HT-29 (cell line): Measurements from ENCODE around the gene TNS1. TPM values are rescaled to one million over a fixed set of nuclear protein-coding genes. Genes with fewer than 3 reads are reported as not detected.

Source experiments
- DNase-seq: peaks from one replicate; pipeline ENCODE4 v3.0.0-alpha.2; 2015; ENCODE audit warnings: low spot score
- total RNA-seq: library from RNA; depleted of rRNA; stranded (reverse); fragments of >200 nt; shearing (Covaris generic); gene quantifications from 2 replicates; pipeline ENCODE4 v1.2.3, GENCODE V29; 2014

TNS1 gene
- total RNA-seq, 1 experiment from 2014 or later, result 13.8 TPM

GRCh38 chr2:217785544-217786045 lies 217.2 kb downstream of the TNS1 start:
- DNase-seq, result peak; percentile 80

GRCh38 chr2:217784996-217785543 lies 217.7 kb downstream of the TNS1 start:
- no peak for DNase-seq

GRCh38 chr2:217783243-217783642 lies 219.6 kb downstream of the TNS1 start:
- no peak for DNase-seq

- no peak for DNase-seq
These were observed 224.9 kb downstream of the TNS1 start for GRCh38 chr2:217777906-217778305.

- DNase-seq, result no peak
These were observed 226.2 kb downstream of the TNS1 start for GRCh38 chr2:217776631-217777030.

- no peak for DNase-seq
These were observed 226.8 kb downstream of the TNS1 start for GRCh38 chr2:217775920-217776503.

GRCh38 chr2:217774232-217774631 lies 228.6 kb downstream of the TNS1 start:
- no peak for DNase-seq

- DNase-seq, result no peak
These were observed 229.3 kb downstream of the TNS1 start for GRCh38 chr2:217773539-217773938.

GRCh38 chr2:217766356-217766755 lies 236.4 kb downstream of the TNS1 start:
- no peak for DNase-seq

GRCh38 chr2:217761645-217762277 lies 241.0 kb downstream of the TNS1 start:
- DNase-seq, result no peak

GRCh38 chr2:217759991-217760390 lies 242.8 kb downstream of the TNS1 start:
- DNase-seq, result no peak

- DNase-seq, result no peak
These were observed 245.7 kb downstream of the TNS1 start for GRCh38 chr2:217757108-217757463.

- peak; percentile 31 for DNase-seq
These were observed 246.3 kb downstream of the TNS1 start for GRCh38 chr2:217756375-217757107.

GRCh38 chr2:217755027-217755745 lies 247.6 kb downstream of the TNS1 start:
- no peak for DNase-seq

GRCh38 chr2:217753460-217754200 lies 249.2 kb downstream of the TNS1 start:
- no peak for DNase-seq

GRCh38 chr2:217752714-217753459 lies 249.9 kb downstream of the TNS1 start:
- no peak for DNase-seq

- no peak for DNase-seq
These were observed 250.8 kb downstream of the TNS1 start for GRCh38 chr2:217751952-217752351.

- no peak for DNase-seq
These were observed 251.6 kb downstream of the TNS1 start for GRCh38 chr2:217751192-217751591.
